GM12875 (cell line): ENCODE data around the gene FANCC.

ENCODE experiments used
- H3K4me3 ChIP-seq: one replicate; pipeline ENCODE4 v1.5.1; 2011; ENCODE audit warnings: low read depth, low read length, control low read depth
- CTCF ChIP-seq: IDR thresholded peaks from 2 replicates; pipeline ENCODE4 v1.5.1; 2011; ENCODE audit warnings: low read depth, mild to moderate bottlenecking, control low read depth, inconsistent platforms, low read length, moderate library complexity, borderline replicate concordance; ENCODE audit not compliant: insufficient read depth

The FANCC gene

GRCh38 chr9:95193067-95193466 lies 124.4 kb downstream of the FANCC start:
- TF ChIP-seq CTCF, result no peak
- H3K4me3 ChIP-seq, result no peak overlapping the region

GRCh38 chr9:95192631-95193030 lies 124.9 kb downstream of the FANCC start:
- no peak for TF ChIP-seq CTCF
- no peak overlapping the region for H3K4me3 ChIP-seq

GRCh38 chr9:95190413-95190812 lies 127.1 kb downstream of the FANCC start:
- no peak overlapping the region for H3K4me3 ChIP-seq
- TF ChIP-seq CTCF, result no peak

- no peak for TF ChIP-seq CTCF
- H3K4me3 ChIP-seq, result no peak overlapping the region
Observed at GRCh38 chr9:95189251-95190098, 128.0 kb downstream of the FANCC start.

- no peak for TF ChIP-seq CTCF
- no peak overlapping the region for H3K4me3 ChIP-seq
Observed at GRCh38 chr9:95188459-95188858, 129.1 kb downstream of the FANCC start.

- TF ChIP-seq CTCF, result no peak
- no peak overlapping the region for H3K4me3 ChIP-seq
Observed at GRCh38 chr9:95185956-95186355, 131.6 kb downstream of the FANCC start.
